ENCODE results near the gene LTF. TPM values are rescaled to one million over a fixed set of nuclear protein-coding genes. Genes with fewer than 3 reads are reported as not detected.

The LTF gene
- total RNA-seq, 2 experiments from 2014 or later, result not detected

DNA sequence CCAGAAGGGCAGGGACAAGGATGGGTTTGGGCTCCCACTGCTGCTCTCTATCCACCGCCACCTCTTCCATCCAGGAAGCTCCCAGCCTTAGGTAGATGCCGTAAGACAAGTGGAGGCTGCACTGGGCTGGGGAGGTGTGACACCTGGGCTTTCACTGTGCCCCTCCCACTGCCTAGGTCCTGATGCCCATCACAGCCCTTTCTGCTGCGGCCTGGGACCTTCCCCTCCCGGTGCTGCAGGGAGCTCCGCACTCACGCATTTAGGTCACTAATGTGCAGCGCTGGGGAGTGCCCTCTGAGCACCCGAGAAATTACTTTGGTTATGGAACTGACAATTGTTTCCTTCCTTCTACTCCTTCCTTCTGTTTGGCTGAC lies 850 bp downstream of the LTF start:
- peaks cover 69% of the 10 kb centered on the region for H3K27me3 Mint-ChIP-seq
- H3K27me3 ChIP-seq (ENCODE audit: control insufficient read depth in 1 of 2, insufficient read depth in 2 of 2, low read length in 2 of 2), result peaks cover 29 to 41% of the 10 kb centered on the region in 2 experiments
- no peaks in the 10 kb centered on the region for H3K36me3 Mint-ChIP-seq (ENCODE audit: low read depth)
- no peak for DNase-seq
- H3K4me3 Mint-ChIP-seq, result no peak overlapping the region
- intact Hi-C loops (cut with DNase I, micrococcal nuclease), result no loop called here
- peaks cover 0 to 12% of the 10 kb centered on the region in 2 experiments for H3K9me3 ChIP-seq (ENCODE audit: control insufficient read depth in 1 of 2, insufficient read depth in 1 of 2, low read length in 2 of 2)
- no peaks in the 10 kb centered on the region for H3K4me1 Mint-ChIP-seq (ENCODE audit: low read depth)
- no peak for TF ChIP-seq CTCF (IDR thresholded peaks at IDR 0.05)
- peaks cover 6% of the 10 kb centered on the region for H3K4me1 ChIP-seq (ENCODE audit: insufficient read depth, low read length)
- ChIA-PET POLR2A (no interaction called here), CTCF (no interaction called here)
- H3K4me3 ChIP-seq (ENCODE audit: low read length), result no peak overlapping the region
- H3K9me3 Mint-ChIP-seq, result peaks cover 2% of the 10 kb centered on the region
- no peak for ATAC-seq (ENCODE audit: poor library complexity)
- no peak overlapping the region for H3K27ac Mint-ChIP-seq
- H3K36me3 ChIP-seq (ENCODE audit: insufficient read depth, low read length), result no peaks in the 10 kb centered on the region
- no peak overlapping the region for H3K27ac ChIP-seq (ENCODE audit: low read depth in 1 of 2, low read length in 2 of 2)

DNA sequence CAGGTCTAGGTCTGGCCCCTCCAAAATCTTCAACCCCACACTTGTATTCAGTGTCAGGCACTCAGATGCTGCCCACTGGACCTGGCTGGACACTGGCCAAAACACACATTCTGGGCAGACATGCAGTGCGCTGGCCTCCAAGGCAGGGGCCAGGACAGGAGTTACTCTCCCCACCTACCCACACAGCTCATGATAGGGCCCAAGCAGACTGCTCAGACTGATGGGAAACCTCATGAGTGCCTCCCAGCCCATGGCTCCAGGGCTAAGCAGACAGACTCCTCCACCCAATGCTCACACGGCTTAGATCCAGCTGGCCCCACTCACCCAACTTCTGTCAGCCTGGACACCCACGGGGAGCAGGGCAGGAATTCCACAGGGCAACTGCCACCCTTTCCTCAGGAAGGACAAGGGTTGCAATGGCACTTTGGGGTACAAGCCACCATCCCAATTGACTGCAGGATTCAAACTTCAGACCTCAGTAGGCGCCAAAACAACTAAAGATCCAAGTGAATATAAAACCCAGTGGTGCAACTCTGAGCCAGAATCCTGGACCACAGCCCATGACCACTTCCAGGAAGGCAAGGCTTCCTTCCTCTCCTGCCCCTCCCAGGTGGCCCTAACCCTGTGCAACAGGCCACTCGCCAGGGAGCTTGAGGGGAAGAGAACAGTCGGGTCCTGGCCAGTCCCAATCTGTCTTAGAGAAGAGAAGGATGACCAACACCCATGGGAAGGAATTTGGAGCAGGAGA lies 1.4 kb downstream of the LTF start:
- CTCF ChIA-PET, result no interaction called here
- no peaks in the 10 kb centered on the region for H3K36me3 ChIP-seq (ENCODE audit: insufficient read depth, low read length)
- no peak for TF ChIP-seq CTCF (IDR thresholded peaks at IDR 0.05)
- no peak overlapping the region for H3K27ac ChIP-seq (ENCODE audit: low read depth in 1 of 2, low read length in 2 of 2)
- ATAC-seq (ENCODE audit: poor library complexity) (no peak), DNase-seq (no peak)
- Mint-ChIP-seq H3K4me3 (no peak overlapping the region), H3K27ac (no peak overlapping the region), H3K36me3 (ENCODE audit: low read depth) (no peaks in the 10 kb centered on the region), H3K4me1 (ENCODE audit: low read depth) (no peaks in the 10 kb centered on the region), H3K27me3 (peaks cover 69% of the 10 kb centered on the region), H3K9me3 (peaks cover 2% of the 10 kb centered on the region)
- POLR2A ChIA-PET, result no interaction called here
- peaks cover 0 to 12% of the 10 kb centered on the region in 2 experiments for H3K9me3 ChIP-seq (ENCODE audit: control insufficient read depth in 1 of 2, insufficient read depth in 1 of 2, low read length in 2 of 2)
- peaks cover 6% of the 10 kb centered on the region for H3K4me1 ChIP-seq (ENCODE audit: insufficient read depth, low read length)
- peaks cover 29 to 41% of the 10 kb centered on the region in 2 experiments for H3K27me3 ChIP-seq (ENCODE audit: control insufficient read depth in 1 of 2, insufficient read depth in 2 of 2, low read length in 2 of 2)
- H3K4me3 ChIP-seq (ENCODE audit: low read length), result no peak overlapping the region
- intact Hi-C loops (cut with DNase I, micrococcal nuclease), result no loop called here

GRCh38 chr3:46462511-46462910 lies 2.2 kb downstream of the LTF start:
- ChIA-PET CTCF (no interaction called here), POLR2A (no interaction called here)
- ATAC-seq (ENCODE audit: poor library complexity) (no peak), DNase-seq (no peak)
- Histone ChIP-seq H3K27ac (ENCODE audit: low read depth in 1 of 2, low read length in 2 of 2) (no peak overlapping the region), H3K9me3 (ENCODE audit: control insufficient read depth in 1 of 2, insufficient read depth in 1 of 2, low read length in 2 of 2) (peaks cover 0 to 12% of the 10 kb centered on the region in 2 experiments), H3K36me3 (ENCODE audit: insufficient read depth, low read length) (no peaks in the 10 kb centered on the region), H3K4me1 (ENCODE audit: insufficient read depth, low read length) (peaks cover 6% of the 10 kb centered on the region), H3K27me3 (ENCODE audit: control insufficient read depth in 1 of 2, insufficient read depth in 2 of 2, low read length in 2 of 2) (peaks cover 29 to 41% of the 10 kb centered on the region in 2 experiments), H3K4me3 (ENCODE audit: low read length) (no peak overlapping the region)
- Mint-ChIP-seq H3K27me3 (peaks cover 69% of the 10 kb centered on the region), H3K4me1 (ENCODE audit: low read depth) (no peaks in the 10 kb centered on the region), H3K27ac (no peak overlapping the region), H3K4me3 (no peak overlapping the region), H3K36me3 (ENCODE audit: low read depth) (no peaks in the 10 kb centered on the region), H3K9me3 (peaks cover 2% of the 10 kb centered on the region)
- intact Hi-C loops (cut with DNase I, micrococcal nuclease), result no loop called here
- TF ChIP-seq CTCF (IDR thresholded peaks at IDR 0.05), result no peak
